ENCODE measurements around the gene CNST. TPM values are rescaled to one million over a fixed set of nuclear protein-coding genes. Genes with fewer than 3 reads are reported as not detected.
"Not testable (repeated sequence)": the region's sequence is repeated elsewhere in the genome, so short reads cannot be mapped to it uniquely, and the experiment has no call there.

CNST gene
- total RNA-seq, 1 donor from 2014 or later: 35.2 TPM

GRCh38 chr1:246705368-246705767, 139.1 kb downstream of the CNST start:
- Mint-ChIP-seq H3K36me3 (ENCODE audit: low read depth) (no peaks in the 10 kb centered on the region), H3K9me3 (peaks cover 5% of the 10 kb centered on the region), H3K4me1 (no peaks in the 10 kb centered on the region), H3K27me3 (no peaks in the 10 kb centered on the region), H3K4me3 (no peak overlapping the region), H3K27ac (no peak overlapping the region)
- CTCF ChIA-PET: no interaction called here
- TF ChIP-seq, protein P1, sequence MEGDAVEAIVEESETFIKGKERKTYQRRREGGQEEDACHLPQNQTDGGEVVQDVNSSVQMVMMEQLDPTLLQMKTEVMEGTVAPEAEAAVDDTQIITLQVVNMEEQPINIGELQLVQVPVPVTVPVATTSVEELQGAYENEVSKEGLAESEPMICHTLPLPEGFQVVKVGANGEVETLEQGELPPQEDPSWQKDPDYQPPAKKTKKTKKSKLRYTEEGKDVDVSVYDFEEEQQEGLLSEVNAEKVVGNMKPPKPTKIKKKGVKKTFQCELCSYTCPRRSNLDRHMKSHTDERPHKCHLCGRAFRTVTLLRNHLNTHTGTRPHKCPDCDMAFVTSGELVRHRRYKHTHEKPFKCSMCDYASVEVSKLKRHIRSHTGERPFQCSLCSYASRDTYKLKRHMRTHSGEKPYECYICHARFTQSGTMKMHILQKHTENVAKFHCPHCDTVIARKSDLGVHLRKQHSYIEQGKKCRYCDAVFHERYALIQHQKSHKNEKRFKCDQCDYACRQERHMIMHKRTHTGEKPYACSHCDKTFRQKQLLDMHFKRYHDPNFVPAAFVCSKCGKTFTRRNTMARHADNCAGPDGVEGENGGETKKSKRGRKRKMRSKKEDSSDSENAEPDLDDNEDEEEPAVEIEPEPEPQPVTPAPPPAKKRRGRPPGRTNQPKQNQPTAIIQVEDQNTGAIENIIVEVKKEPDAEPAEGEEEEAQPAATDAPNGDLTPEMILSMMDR (IDR thresholded peaks at IDR 0.05): no peak
- ATAC-seq (ENCODE audit: low read depth): no peak
- DNase-seq: no peak
- intact Hi-C loops (cut with micrococcal nuclease): no loop called here
- POLR2A ChIA-PET: no interaction called here

- TF ChIP-seq, protein P1 (IDR thresholded peaks at IDR 0.05): no peak
- POLR2A ChIA-PET: no interaction called here
- CTCF ChIA-PET: interaction anchor here (1.0 kb wide), 1 partner anchor 11 kb away, joined by 3 read pairs; no protein-coding TSS in a partner anchor
- Mint-ChIP-seq H3K27ac (no peak overlapping the region), H3K4me1 (no peaks in the 10 kb centered on the region), H3K36me3 (ENCODE audit: low read depth) (no peaks in the 10 kb centered on the region), H3K4me3 (no peak overlapping the region), H3K9me3 (peaks cover 6% of the 10 kb centered on the region), H3K27me3 (peaks cover 6% of the 10 kb centered on the region)
- ATAC-seq (ENCODE audit: low read depth) (no peak), DNase-seq (no peak)
- intact Hi-C loops (cut with micrococcal nuclease): no loop called here
These were observed 141.9 kb downstream of the CNST start for GRCh38 chr1:246708166-246708565.

DNA sequence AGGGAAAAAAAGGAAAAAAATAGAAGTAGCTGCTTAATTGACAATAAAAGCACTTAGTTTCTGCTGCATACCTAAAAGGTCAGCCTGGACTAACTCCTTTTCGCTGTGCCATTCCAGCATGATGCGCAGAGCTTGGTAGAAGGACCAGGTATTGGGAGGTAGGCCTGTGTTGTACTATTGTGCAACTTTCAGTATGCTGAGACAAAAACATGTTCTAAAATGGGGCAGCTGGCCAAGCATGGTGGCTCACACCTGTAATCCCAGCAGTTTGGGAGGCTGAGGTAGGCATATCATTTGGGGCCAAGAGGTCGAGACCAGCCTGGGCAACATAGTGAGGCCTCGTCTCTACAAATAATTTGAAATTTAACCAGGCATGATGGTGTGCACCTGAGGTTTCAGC, 142.9 kb downstream of the CNST start:
- Mint-ChIP-seq H3K4me1 (no peaks in the 10 kb centered on the region), H3K4me3 (no peak overlapping the region), H3K9me3 (peaks cover 6% of the 10 kb centered on the region), H3K27ac (no peak overlapping the region), H3K36me3 (ENCODE audit: low read depth) (no peaks in the 10 kb centered on the region), H3K27me3 (peaks cover 8% of the 10 kb centered on the region)
- TF ChIP-seq, protein P1 (IDR thresholded peaks at IDR 0.05): no peak
- POLR2A ChIA-PET: interaction anchor here (0.6 kb wide), 1 partner anchor 8 kb away, joined by 5 read pairs; no protein-coding TSS in a partner anchor
- intact Hi-C loops (cut with micrococcal nuclease): no loop called here
- CTCF ChIA-PET: interaction anchor here (0.6 to 1.3 kb wide), 2 partner anchors 8 to 34 kb away, joined by 3 to 4 read pairs; no protein-coding TSS in a partner anchor
- no peak for ATAC-seq (ENCODE audit: low read depth)
- no peak for DNase-seq

- Mint-ChIP-seq H3K9me3 (peaks cover 6% of the 10 kb centered on the region), H3K27ac (no peak overlapping the region), H3K36me3 (ENCODE audit: low read depth) (no peaks in the 10 kb centered on the region), H3K4me1 (no peaks in the 10 kb centered on the region), H3K27me3 (peaks cover 8% of the 10 kb centered on the region), H3K4me3 (no peak overlapping the region)
- ChIA-PET POLR2A (interaction anchor here (0.6 kb wide), 2 partner anchors 9 to 1026 kb away, joined by 3 to 5 read pairs; no protein-coding TSS in a partner anchor), CTCF (interaction anchor here (0.7 to 1.3 kb wide), 2 partner anchors 9 to 44 kb away, joined by 4 read pairs; no protein-coding TSS in a partner anchor)
- DNase-seq (no peak), ATAC-seq (ENCODE audit: low read depth) (no peak)
- intact Hi-C loops (cut with micrococcal nuclease): no loop called here
- TF ChIP-seq, protein P1 (IDR thresholded peaks at IDR 0.05): no peak
These were observed 143.6 kb downstream of the CNST start for GRCh38 chr1:246709835-246710234.

- Mint-ChIP-seq H3K4me3 (no peak overlapping the region), H3K27me3 (peaks cover 15% of the 10 kb centered on the region), H3K9me3 (peaks cover 6% of the 10 kb centered on the region), H3K4me1 (no peaks in the 10 kb centered on the region), H3K27ac (no peak overlapping the region), H3K36me3 (ENCODE audit: low read depth) (no peaks in the 10 kb centered on the region)
- intact Hi-C loops (cut with micrococcal nuclease): no loop called here
- CTCF ChIA-PET: no interaction called here
- ATAC-seq (ENCODE audit: low read depth) (no peak), DNase-seq (no peak)
- TF ChIP-seq, protein P1 (IDR thresholded peaks at IDR 0.05): no peak
- POLR2A ChIA-PET: no interaction called here
These were observed 145.3 kb downstream of the CNST start for GRCh38 chr1:246711548-246712003.

DNA sequence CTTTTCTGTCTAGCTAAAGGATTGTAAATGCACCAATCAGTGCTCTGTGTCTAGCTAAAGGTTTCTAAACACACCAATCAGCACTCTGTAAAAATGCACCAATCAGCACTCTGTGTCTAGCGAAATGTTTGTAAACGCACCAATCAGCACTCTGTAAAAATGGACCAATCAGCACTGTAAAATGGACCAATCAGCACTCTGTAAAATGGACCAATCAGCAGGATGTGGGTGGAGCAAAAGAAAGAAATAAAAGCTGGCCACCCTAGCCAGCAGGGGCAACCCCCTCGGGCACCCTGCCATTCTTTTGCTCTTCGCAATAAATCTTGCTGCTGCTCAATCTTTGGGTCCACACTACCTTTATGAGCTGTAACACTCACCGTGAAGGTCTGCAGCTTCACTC, 146.2 kb downstream of the CNST start:
- POLR2A ChIA-PET; H3K9me3 Mint-ChIP-seq; H3K4me1 Mint-ChIP-seq; H3K27ac Mint-ChIP-seq; DNase-seq; CTCF ChIA-PET; H3K36me3 Mint-ChIP-seq (ENCODE audit: low read depth); intact Hi-C loops (cut with micrococcal nuclease); H3K4me3 Mint-ChIP-seq; ATAC-seq (ENCODE audit: low read depth): not testable (repeated sequence)
- peaks cover 15% of the 10 kb centered on the region for H3K27me3 Mint-ChIP-seq
